Epidermal melanocyte (primary cell): ENCODE results near the gene MYBBP1A.

ENCODE experiments used
- DNase-seq: peaks from one replicate; pipeline ENCODE4 v3.0.0; 2011; ENCODE audit warnings: low spot score; ENCODE audit not compliant: insufficient read length

Gene MYBBP1A

GRCh38 chr17:4549781-4550533 lies 5.2 kb downstream of the MYBBP1A start:
- no peak for DNase-seq

GRCh38 chr17:4548721-4549531 lies 6.3 kb downstream of the MYBBP1A start:
- DNase-seq: no peak

- no peak for DNase-seq
These were observed 7.1 kb downstream of the MYBBP1A start for GRCh38 chr17:4548061-4548461.

- no peak for DNase-seq
These were observed 7.9 kb downstream of the MYBBP1A start for GRCh38 chr17:4547118-4547906.

GRCh38 chr17:4545217-4545951 lies 9.8 kb downstream of the MYBBP1A start:
- DNase-seq: no peak

GRCh38 chr17:4544951-4545216 lies 10.3 kb downstream of the MYBBP1A start:
- DNase-seq: no peak

- DNase-seq: no peak
These were observed 10.8 kb downstream of the MYBBP1A start for GRCh38 chr17:4544135-4544950.

- DNase-seq: no peak
These were observed 11.6 kb downstream of the MYBBP1A start for GRCh38 chr17:4543557-4544026.

- no peak for DNase-seq
These were observed 12.4 kb downstream of the MYBBP1A start for GRCh38 chr17:4542726-4543191.

GRCh38 chr17:4542003-4542725 lies 13.0 kb downstream of the MYBBP1A start:
- no peak for DNase-seq

- DNase-seq: no peak
These were observed 13.7 kb downstream of the MYBBP1A start for GRCh38 chr17:4541328-4542002.

- no peak for DNase-seq
These were observed 14.4 kb downstream of the MYBBP1A start for GRCh38 chr17:4540687-4541327.

GRCh38 chr17:4540224-4540651 lies 14.9 kb downstream of the MYBBP1A start:
- DNase-seq: no peak

GRCh38 chr17:4539576-4540223 lies 15.5 kb downstream of the MYBBP1A start:
- DNase-seq: no peak

GRCh38 chr17:4539025-4539424 lies 16.2 kb downstream of the MYBBP1A start:
- no peak for DNase-seq

- DNase-seq: no peak
These were observed 16.8 kb downstream of the MYBBP1A start for GRCh38 chr17:4538236-4539002.
